Measurements from ENCODE around the gene LDHA. TPM values are rescaled to one million over a fixed set of nuclear protein-coding genes. Genes with fewer than 3 reads are reported as not detected.

Gene LDHA
- total RNA-seq (2022) (396 and 507 TPM in 2 replicates), Bru-seq, nascent RNA (percentile 95 among the genes with signal in this experiment), BruChase-seq, experiment 1, labeled RNA remaining after a 2-hour chase (percentile 98 among the genes with signal in this experiment), BruChase-seq, experiment 2, labeled RNA remaining after a 6-hour chase (percentile 99 among the genes with signal in this experiment)
- long read RNA-seq, transcript LDHA-218 (8 exons, 2,305 nt): minor isoform, 14 of 1,263 reads
- long read RNA-seq, transcript LDHA-205 (8 exons, 2,416 nt): major isoform, 1,198 of 1,263 reads
- long read RNA-seq, transcript LDHA-220 (7 exons, 1,288 nt): minor isoform, 11 of 1,263 reads
- long read RNA-seq, transcript LDHA-216 (4 exons, 1,345 nt): minor isoform, 6 of 1,263 reads
- long read RNA-seq, partial matches to known transcripts: 9 of 1,263 reads
- long read RNA-seq, other reads (novel, unspliced or antisense): 16 of 1,263 reads

- Mint-ChIP-seq H3K4me3 (ENCODE audit: unreplicated experiment) (peak within 1 kb of the TSS; percentile 98), H3K9me3 (ENCODE audit: unreplicated experiment) (no peaks in the 10 kb centered on the region), H3K27ac (ENCODE audit: unreplicated experiment) (peak within 1 kb of the TSS; percentile 98), H3K4me1 (ENCODE audit: low read depth, unreplicated experiment) (peaks cover 7% of the 10 kb centered on the region), H3K36me3 (ENCODE audit: insufficient read depth, unreplicated experiment) (peaks cover 51% of the 10 kb centered on the region), H3K27me3 (ENCODE audit: insufficient read depth, unreplicated experiment) (no peaks in the 10 kb centered on the region)
- peaks cover 4% of the 10 kb centered on the region for H3K36me3 ChIP-seq (ENCODE audit: control insufficient read depth, insufficient read depth, low read length)
- CTCF ChIA-PET: interaction anchor here (0.7 to 2.6 kb wide), 2 partner anchors 10 to 279 kb away, joined by 5 to 16 read pairs; no protein-coding TSS in a partner anchor
- H3K4me1 ChIP-seq: no peaks in the 10 kb centered on the region; the same call in 1 of the 2 replicates
- H3K27me3 ChIP-seq (replicated peaks; ENCODE audit: control insufficient read depth, insufficient read depth, low read length): no peaks in the 10 kb centered on the region
- BruUV-seq (replicated peaks): no TSS peak
- intact Hi-C loops (cut with micrococcal nuclease; ENCODE audit: unreplicated experiment): loop anchor here (1.0 to 10.0 kb wide), 4 partner anchors 10 to 150 kb away; partner anchors contain the start of genes SAA2 and TSG101
- H3K4me3 ChIP-seq (ENCODE audit: low read depth, low read length): peak within 1 kb of the TSS; percentile 96
- POLR2A ChIA-PET: interaction anchor here (0.5 to 2.8 kb wide), 16 partner anchors 11 to 1799 kb away, joined by 3 to 57 read pairs (median 4); partner anchors contain the start of genes HPS5 and TSG101
- no peaks in the 10 kb centered on the region for H3K9me3 ChIP-seq
- peak; percentile 97 to 98 for DNase-seq
- TF ChIP-seq CTCF (IDR thresholded peaks at IDR 0.05; ENCODE audit: insufficient read depth in 1 of 2, low read depth in 1 of 2, low read length in 1 of 2, severe bottlenecking in 1 of 2, unreplicated experiment in 1 of 2): no peak
Measured at GRCh38 chr11:18394275-18394927, at the start of gene LDHA. TSS of gene LDHA (plus strand) at chr11:18394563. CDS start at chr11:18396843, 2,280 bp downstream.

DNA sequence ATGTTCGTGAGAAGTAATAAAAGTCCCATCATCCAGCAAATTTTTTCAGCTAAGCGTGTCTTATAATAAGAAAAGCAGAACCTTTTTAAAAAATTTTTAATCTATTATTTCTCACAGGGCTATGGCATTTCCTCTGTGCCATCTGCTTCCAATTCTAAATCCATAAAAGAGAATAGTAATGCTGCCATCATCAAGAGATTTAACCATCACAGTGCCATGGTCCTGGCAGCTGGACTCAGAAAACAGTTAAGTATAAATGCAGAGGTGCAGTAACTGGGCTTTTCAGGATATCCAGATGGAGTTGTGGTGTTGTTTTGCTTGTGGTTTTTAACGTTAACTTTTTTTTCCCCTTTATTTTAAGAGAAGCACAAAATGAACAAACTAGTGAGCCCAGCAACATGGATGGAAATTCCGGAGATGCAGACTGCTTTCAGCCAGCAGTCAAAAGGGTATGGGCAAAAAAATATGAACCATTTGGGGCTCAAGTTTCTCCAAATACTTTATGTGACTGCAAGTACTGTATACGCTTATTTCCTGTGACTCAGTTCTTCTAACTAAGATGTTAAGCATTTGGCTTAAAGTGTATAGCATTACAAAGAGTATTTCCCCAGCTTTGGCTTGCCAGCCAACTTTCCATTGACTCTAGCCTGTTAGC is 46.8 kb upstream of the LDHA start:
- TF ChIP-seq CTCF (IDR thresholded peaks at IDR 0.05; ENCODE audit: insufficient read depth in 1 of 2, low read depth in 1 of 2, low read length in 1 of 2, severe bottlenecking in 1 of 2, unreplicated experiment in 1 of 2): no peak
- ChIA-PET CTCF (no interaction called here), POLR2A (no interaction called here)
- Histone ChIP-seq H3K27me3 (replicated peaks; ENCODE audit: control insufficient read depth, insufficient read depth, low read length) (no peaks in the 10 kb centered on the region), H3K36me3 (ENCODE audit: control insufficient read depth, insufficient read depth, low read length) (peaks cover 2% of the 10 kb centered on the region), H3K9me3 (no peaks in the 10 kb centered on the region), H3K4me3 (ENCODE audit: low read depth, low read length) (no peak overlapping the region), H3K4me1 (no peaks in the 10 kb centered on the region)
- DNase-seq: no peak
- no peak overlapping the region for H3K4me3 Mint-ChIP-seq (ENCODE audit: unreplicated experiment)
- BruUV-seq (replicated peaks): no TSS peak
- no peaks in the 10 kb centered on the region for H3K9me3 Mint-ChIP-seq (ENCODE audit: unreplicated experiment)
- intact Hi-C loops (cut with micrococcal nuclease; ENCODE audit: unreplicated experiment): no loop called here
- no peaks in the 10 kb centered on the region for H3K4me1 Mint-ChIP-seq (ENCODE audit: low read depth, unreplicated experiment)
- no peak overlapping the region for H3K27ac Mint-ChIP-seq (ENCODE audit: unreplicated experiment)
- peaks cover 66% of the 10 kb centered on the region for H3K36me3 Mint-ChIP-seq (ENCODE audit: insufficient read depth, unreplicated experiment)
- no peaks in the 10 kb centered on the region for H3K27me3 Mint-ChIP-seq (ENCODE audit: insufficient read depth, unreplicated experiment)

GRCh38 chr11:18352581-18352980 is 41.8 kb upstream of the LDHA start:
- no peaks in the 10 kb centered on the region for H3K9me3 Mint-ChIP-seq (ENCODE audit: unreplicated experiment)
- H3K27me3 ChIP-seq (replicated peaks; ENCODE audit: control insufficient read depth, insufficient read depth, low read length): no peaks in the 10 kb centered on the region
- H3K4me1 ChIP-seq: no peaks in the 10 kb centered on the region
- peaks cover 70% of the 10 kb centered on the region for H3K36me3 Mint-ChIP-seq (ENCODE audit: insufficient read depth, unreplicated experiment)
- no peak overlapping the region for H3K4me3 ChIP-seq (ENCODE audit: low read depth, low read length)
- no peak for TF ChIP-seq CTCF (IDR thresholded peaks at IDR 0.05; ENCODE audit: insufficient read depth in 1 of 2, low read depth in 1 of 2, low read length in 1 of 2, severe bottlenecking in 1 of 2, unreplicated experiment in 1 of 2)
- no peak overlapping the region for H3K4me3 Mint-ChIP-seq (ENCODE audit: unreplicated experiment)
- no TSS peak for BruUV-seq (replicated peaks)
- POLR2A ChIA-PET: no interaction called here
- DNase-seq: no peak
- H3K27ac Mint-ChIP-seq (ENCODE audit: unreplicated experiment): no peak overlapping the region
- H3K36me3 ChIP-seq (ENCODE audit: control insufficient read depth, insufficient read depth, low read length): peaks cover 1% of the 10 kb centered on the region; the same call in 1 of the 2 replicates
- intact Hi-C loops (cut with micrococcal nuclease; ENCODE audit: unreplicated experiment): no loop called here
- H3K4me1 Mint-ChIP-seq (ENCODE audit: low read depth, unreplicated experiment): no peaks in the 10 kb centered on the region
- H3K9me3 ChIP-seq: no peaks in the 10 kb centered on the region
- H3K27me3 Mint-ChIP-seq (ENCODE audit: insufficient read depth, unreplicated experiment): no peaks in the 10 kb centered on the region
- CTCF ChIA-PET: no interaction called here
